DMS53 treated with DMSO at 0.1 percent for 48 hours (cell line): Measurements from ENCODE around the gene AHRR.
"Not testable (repeated sequence)": the region's sequence is repeated elsewhere in the genome, so short reads cannot be mapped to it uniquely, and the experiment has no call there.

Experiments used
- DNase-seq: peaks from one replicate; lab custom pipeline; 2025; ENCODE audit not compliant: unreplicated experiment; lab: John Stamatoyannopoulos, UW

AHRR gene

GRCh38 chr5:321230-321725 is at the start of gene AHRR:
Gene AHRR, plus strand, starts transcription at chr5:321714. Its CDS starts 22,189 bp downstream, at chr5:343903.
- peak; percentile 57 for DNase-seq

GRCh38 chr5:271828-272167 is 49.7 kb upstream of the AHRR start:
- not testable (repeated sequence) for DNase-seq

- not testable (repeated sequence) for DNase-seq
Observed at GRCh38 chr5:273091-273490, 48.4 kb upstream of the AHRR start.

- DNase-seq, result not testable (repeated sequence)
Observed at GRCh38 chr5:273491-273890, 48.0 kb upstream of the AHRR start.

- not testable (repeated sequence) for DNase-seq
Observed at GRCh38 chr5:274346-274745, 47.2 kb upstream of the AHRR start.

- no peak for DNase-seq
Observed at GRCh38 chr5:278646-279045, 42.9 kb upstream of the AHRR start.

- DNase-seq, result not testable (repeated sequence)
Observed at GRCh38 chr5:279051-279665, 42.4 kb upstream of the AHRR start.

- DNase-seq, result no peak
Observed at GRCh38 chr5:285991-286557, 35.4 kb upstream of the AHRR start.

- DNase-seq, result not testable (repeated sequence)
Observed at GRCh38 chr5:290200-290599, 31.3 kb upstream of the AHRR start.

GRCh38 chr5:291345-291744 is 30.2 kb upstream of the AHRR start:
- DNase-seq, result not testable (repeated sequence)

- not testable (repeated sequence) for DNase-seq
Observed at GRCh38 chr5:294788-295187, 26.7 kb upstream of the AHRR start.

- DNase-seq, result peak; percentile 43
Observed at GRCh38 chr5:296207-296606, 25.3 kb upstream of the AHRR start.

GRCh38 chr5:296954-297353 is 24.6 kb upstream of the AHRR start:
- not testable (repeated sequence) for DNase-seq

GRCh38 chr5:297448-297847 is 24.1 kb upstream of the AHRR start:
- DNase-seq, result not testable (repeated sequence)

- DNase-seq, result not testable (repeated sequence)
Observed at GRCh38 chr5:297991-298736, 23.4 kb upstream of the AHRR start.

- no peak for DNase-seq
Observed at GRCh38 chr5:298737-299125, 22.8 kb upstream of the AHRR start.

- not testable (repeated sequence) for DNase-seq
Observed at GRCh38 chr5:299921-300320, 21.6 kb upstream of the AHRR start.

GRCh38 chr5:300691-301435 is 20.7 kb upstream of the AHRR start:
- not testable (repeated sequence) for DNase-seq

- DNase-seq, result peak; percentile 81
Observed at GRCh38 chr5:302416-302815, 19.1 kb upstream of the AHRR start.

- DNase-seq, result no peak
Observed at GRCh38 chr5:302966-303365, 18.5 kb upstream of the AHRR start.

GRCh38 chr5:303741-304140 is 17.8 kb upstream of the AHRR start:
- not testable (repeated sequence) for DNase-seq
